Limb (tissue), 2 donors: ENCODE data around the gene ZNF865.

Source experiments
- DNase-seq, 2 donors: peaks; one replicate each; pipeline ENCODE4 v3.0.0-alpha.2; 2016; ENCODE audit errors: extremely low spot score in 2 of 2

ZNF865 gene

DNA sequence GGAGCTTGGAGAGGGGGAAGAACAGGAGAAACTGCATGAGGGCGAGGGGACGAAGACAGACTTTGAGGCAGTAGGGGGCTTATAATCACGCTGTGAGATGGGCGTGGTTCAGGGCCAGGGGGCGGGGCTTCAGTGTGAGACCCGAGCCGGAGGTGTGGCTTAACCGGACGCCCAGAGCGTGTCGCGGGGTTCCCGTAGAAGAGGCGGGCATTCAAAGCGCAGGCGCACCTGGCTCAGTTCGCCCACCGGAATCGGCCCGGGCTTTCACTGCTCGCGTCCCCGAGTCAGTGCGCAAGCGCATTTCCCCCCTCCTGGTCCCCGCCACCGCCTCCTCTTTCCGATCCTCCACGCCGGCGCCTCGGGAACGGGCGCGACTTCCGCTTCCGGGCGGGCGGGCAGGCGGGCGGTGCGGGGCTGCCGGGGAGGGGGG, 225 bp upstream of the ZNF865 start:
- peak; percentile 97 to 99 for DNase-seq

DNA sequence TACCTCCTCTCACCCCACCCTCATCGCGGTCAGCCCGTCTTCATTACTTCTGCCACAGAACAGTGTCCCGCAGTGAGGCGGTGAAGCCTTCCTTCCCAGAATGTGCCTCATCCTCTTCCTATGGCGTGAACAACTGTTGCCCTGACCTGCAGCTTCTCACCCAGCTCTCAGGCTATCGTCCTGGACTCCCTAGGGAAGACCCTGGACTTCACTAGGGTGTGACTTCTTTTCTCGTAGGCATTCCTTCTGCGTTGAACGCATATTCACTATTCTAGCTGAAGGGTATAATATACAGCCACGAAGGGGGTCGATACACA, 982 bp downstream of the ZNF865 start:
- DNase-seq, result no peak

DNA sequence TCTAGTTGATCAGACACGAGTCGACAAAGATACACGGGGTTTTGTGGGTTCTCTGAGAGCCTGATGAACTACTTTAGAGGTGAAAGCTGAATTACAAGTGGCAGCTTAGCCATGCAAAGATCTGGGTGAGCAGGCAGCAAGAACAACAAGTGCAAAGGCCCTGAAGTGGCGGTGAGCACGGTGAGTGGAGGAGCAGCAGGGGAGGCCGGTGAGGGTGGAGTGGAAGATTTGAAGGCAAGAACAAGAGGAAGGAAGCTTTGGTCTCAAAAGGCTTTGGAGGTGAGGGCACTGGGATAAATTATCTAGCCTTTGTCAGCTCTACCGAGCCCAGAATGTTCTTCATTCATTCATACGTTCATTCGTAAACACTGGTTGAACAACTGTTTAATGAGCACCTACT, 1.4 kb downstream of the ZNF865 start:
- DNase-seq, result no peak

DNA sequence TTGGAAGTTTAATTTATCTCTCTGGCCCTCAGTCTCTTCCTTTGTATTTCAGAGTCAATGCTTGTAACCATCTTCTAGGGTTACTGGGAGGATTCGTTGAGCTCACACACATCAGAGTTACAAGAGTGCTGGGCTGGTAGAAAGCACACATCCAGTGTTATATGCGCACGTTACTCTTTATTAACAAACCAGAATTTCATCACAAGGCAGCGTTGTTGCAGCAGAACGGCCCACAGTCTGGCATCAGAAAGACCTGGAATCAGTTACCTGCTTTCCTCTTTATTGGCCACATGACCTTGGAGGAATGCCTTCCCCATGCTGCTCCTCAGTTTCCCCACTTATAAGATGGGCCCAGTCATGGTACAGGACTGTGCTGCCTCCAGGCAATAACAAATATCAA, 3.9 kb downstream of the ZNF865 start:
- DNase-seq, result no peak

DNA sequence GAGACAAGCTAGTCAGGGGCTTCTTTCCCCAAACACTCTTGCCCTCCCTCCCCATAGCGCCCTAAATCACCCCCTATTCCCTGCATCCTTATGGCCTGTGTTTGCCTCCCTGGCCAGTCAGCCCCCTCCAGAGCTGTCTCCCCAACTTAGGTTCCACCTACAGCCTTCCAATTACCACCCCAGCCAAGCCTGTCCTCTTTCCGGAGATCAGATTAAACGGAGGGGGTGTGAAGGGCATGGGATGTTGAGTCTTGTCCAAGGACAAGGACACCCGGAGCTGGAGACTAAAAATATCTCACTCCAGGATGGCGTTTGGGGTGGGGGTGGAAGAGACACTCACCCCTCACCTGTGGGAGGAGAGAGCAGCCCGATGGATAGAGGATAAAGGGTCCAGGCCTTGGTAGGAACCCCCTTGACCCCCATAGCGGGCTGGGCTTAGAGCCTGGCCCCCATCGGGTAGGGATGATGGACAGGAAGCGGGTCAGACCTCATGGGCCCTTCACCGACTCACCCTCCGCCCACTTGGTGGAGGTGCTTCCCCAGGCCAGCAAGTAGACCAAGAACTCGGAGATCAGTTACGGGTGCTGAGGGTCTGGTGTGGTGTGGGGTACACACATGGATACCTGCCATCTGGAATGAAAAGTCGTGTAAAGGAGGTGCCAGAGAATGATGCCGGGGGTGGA, 6.0 kb downstream of the ZNF865 start:
- DNase-seq, result no peak

DNA sequence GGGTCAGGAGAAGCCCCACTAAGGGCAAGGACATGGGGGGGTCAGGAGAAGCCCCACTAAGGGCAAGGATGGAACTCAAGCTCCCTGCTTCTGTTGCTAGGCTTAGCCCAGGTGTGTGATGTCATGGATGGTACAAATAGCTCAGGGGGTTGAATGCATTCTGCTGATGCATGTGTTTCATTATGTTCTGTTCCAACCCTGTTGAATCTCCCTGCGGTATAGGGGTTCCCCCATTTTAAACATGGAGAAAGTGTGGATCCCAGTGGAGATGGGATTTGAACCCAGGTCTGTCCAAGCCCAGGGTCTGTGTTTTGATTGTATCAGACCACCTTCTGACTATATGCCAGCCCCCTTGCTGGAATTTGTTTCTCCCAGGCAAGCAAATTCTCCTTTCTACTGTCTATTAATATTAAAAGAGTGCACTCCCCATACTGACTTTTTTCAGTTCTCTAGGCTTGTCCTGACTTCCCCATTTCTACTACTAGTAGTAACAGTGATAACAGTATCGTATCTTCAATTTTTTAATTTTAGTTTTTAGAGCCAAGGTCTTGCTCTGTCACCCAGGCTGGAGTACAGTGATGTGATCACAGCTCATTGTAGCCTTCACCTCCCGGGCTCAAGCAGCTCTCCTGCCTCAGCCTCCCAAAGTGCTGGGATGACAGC, 6.7 kb downstream of the ZNF865 start:
- DNase-seq, result no peak

DNA sequence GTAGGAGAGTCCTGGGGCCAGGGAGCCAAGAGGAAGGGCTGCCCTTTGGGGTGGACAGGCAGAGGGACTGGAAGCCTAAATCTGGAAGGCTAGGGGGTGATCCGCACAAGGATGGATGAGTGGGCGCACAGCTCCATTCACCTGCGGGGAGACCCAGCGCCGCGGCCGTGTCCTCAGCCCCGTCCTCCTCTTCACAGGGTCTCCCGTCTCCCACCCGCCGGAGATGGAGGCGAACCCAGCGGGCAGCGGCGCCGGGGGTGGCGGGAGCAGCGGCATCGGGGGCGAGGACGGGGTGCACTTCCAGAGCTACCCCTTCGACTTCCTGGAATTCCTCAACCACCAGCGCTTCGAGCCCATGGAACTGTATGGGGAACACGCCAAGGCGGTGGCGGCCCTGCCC, 7.9 kb downstream of the ZNF865 start:
- DNase-seq, result no peak

DNA sequence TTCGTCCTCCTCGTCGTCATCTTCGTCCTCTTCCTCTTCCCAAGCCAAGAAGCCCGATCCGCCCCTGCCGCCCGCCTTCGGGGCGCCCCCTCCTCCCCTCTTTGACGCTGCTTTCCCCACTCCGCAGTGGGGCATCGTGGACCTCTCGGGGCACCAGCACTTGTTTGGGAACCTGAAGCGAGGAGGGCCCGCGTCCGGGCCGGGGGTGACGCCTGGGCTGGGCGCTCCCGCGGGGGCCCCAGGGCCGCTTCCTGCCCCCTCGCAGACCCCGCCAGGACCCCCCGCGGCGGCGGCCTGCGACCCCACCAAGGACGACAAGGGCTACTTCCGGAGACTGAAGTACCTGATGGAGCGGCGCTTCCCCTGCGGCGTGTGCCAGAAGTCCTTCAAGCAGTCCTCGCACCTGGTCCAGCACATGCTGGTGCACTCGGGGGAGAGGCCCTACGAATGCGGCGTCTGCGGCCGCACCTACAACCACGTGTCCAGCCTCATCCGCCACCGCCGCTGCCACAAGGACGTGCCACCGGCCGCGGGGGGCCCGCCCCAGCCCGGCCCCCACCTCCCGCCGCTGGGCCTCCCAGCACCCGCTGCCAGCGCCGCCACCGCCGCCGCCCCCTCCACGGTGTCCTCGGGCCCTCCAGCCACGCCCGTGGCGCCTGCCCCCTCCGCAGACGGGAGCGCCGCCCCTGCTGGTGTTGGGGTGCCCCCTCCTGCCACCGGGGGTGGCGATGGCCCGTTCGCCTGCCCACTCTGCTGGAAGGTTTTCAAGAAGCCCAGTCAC, 8.7 kb downstream of the ZNF865 start:
- no peak for DNase-seq

DNA sequence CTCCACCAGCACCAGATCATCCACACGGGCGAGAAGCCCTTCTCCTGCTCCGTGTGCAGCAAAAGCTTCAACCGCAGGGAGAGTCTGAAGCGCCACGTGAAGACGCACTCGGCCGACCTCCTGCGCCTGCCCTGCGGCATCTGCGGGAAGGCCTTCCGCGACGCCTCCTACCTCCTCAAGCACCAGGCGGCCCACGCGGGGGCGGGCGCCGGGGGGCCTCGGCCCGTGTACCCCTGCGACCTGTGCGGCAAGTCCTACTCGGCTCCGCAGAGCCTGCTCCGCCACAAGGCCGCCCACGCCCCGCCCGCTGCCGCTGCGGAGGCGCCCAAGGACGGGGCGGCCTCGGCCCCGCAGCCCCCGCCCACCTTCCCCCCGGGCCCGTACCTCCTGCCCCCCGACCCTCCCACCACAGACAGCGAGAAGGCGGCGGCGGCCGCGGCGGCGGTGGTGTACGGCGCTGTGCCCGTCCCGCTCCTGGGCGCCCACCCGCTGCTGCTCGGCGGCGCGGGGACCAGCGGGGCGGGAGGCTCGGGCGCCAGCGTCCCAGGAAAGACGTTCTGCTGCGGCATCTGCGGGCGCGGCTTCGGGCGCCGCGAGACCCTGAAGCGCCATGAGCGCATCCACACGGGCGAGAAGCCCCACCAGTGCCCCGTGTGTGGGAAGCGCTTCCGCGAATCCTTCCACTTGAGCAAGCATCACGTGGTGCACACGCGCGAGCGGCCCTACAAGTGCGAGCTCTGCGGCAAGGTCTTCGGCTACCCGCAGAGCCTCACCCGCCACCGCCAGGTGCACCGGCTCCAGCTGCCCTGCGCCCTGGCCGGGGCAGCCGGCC, 9.5 kb downstream of the ZNF865 start:
- DNase-seq, result no peak

DNA sequence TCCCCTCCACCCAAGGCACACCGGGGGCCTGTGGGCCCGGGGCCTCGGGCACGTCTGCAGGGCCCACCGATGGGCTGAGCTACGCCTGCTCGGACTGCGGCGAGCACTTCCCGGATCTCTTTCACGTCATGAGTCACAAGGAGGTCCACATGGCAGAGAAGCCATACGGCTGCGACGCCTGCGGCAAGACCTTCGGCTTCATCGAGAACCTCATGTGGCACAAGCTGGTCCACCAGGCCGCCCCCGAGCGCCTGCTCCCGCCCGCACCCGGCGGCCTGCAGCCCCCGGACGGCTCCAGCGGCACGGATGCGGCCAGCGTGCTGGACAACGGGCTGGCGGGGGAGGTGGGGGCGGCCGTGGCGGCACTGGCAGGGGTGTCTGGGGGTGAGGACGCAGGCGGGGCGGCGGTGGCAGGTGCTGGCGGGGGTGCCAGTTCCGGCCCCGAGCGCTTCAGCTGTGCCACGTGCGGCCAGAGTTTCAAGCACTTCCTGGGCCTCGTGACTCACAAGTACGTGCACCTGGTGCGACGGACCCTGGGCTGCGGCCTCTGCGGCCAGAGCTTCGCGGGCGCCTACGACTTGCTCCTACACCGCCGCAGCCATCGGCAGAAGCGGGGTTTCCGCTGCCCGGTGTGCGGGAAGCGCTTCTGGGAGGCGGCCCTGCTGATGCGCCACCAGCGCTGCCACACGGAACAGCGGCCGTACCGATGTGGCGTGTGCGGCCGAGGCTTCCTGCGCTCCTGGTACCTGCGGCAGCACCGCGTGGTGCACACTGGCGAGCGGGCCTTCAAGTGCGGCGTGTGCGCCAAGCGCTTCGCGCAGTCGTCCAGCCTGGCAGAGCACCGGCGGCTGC, 10.3 kb downstream of the ZNF865 start:
- DNase-seq, result no peak

DNA sequence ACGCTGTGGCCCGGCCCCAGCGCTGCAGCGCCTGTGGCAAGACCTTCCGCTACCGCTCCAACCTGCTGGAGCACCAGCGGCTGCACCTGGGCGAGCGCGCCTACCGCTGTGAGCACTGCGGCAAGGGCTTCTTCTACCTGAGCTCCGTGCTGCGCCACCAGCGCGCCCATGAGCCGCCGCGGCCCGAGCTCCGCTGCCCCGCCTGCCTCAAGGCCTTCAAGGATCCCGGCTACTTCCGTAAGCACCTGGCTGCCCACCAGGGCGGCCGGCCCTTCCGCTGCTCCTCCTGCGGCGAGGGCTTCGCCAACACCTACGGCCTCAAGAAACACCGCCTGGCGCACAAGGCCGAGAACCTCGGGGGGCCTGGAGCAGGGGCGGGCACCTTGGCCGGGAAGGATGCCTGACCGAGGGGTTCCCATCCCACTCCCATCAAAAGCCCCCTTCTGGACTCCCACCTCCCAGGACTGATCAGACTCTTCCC, 11.0 kb downstream of the ZNF865 start:
- no peak for DNase-seq

DNA sequence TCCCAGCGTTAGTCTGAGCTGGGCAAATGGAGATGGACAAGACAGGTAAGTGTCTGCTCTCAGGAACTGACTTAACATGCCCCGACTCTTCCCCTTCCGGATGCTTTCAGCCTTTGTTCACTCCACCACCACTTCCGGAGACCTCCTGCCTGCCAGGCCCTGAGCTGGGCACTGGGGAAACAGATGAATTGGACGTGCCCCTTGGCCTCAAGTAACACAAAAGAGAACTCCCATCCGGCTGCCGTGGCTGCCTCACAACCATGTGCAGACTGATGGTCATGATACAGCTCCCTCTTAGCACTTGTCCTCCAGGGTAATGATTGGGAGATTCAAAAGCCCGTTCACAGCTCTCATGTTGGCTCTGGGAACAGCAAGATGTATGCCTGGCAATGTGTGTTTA, 12.0 kb downstream of the ZNF865 start:
- no peak for DNase-seq

DNA sequence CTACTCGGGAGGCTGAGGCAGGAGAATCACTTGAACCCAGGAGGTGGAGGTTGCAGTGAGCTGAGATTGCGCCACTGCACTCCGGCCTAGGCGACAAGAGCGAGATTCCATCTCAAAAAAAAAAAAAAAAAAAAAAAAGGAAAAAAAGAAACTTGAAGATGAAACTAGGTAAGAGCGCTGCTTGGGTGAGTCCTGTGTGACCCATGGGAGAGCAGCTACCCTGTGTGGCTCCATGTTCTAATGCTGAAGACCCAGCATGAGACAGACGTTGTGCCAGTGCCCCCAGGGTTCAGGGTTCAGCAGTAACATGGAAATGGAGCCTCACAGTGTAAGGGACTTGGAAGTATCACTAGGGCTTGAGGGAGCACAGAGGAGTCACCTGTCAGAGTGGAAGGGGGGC, 13.0 kb downstream of the ZNF865 start:
- DNase-seq, result no peak

DNA sequence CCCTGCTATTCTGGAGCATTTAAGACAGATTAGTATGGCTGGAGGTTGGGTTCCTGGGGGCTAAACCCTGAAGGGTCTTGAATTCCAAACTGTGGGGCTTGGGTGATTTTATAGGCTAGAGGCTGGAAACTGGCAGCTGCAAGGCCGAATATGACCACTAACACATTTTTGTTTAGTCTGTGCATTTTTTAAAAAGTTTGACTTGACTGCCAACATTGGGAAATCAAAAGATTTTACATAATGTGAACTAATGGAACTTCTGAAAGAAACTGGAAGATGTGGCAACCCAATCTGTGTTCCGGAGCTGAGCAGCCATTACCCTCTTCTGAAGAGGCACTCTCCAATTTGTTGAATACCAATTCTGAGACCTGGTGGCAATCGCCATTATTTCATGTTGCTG, 13.8 kb downstream of the ZNF865 start:
- no peak for DNase-seq

DNA sequence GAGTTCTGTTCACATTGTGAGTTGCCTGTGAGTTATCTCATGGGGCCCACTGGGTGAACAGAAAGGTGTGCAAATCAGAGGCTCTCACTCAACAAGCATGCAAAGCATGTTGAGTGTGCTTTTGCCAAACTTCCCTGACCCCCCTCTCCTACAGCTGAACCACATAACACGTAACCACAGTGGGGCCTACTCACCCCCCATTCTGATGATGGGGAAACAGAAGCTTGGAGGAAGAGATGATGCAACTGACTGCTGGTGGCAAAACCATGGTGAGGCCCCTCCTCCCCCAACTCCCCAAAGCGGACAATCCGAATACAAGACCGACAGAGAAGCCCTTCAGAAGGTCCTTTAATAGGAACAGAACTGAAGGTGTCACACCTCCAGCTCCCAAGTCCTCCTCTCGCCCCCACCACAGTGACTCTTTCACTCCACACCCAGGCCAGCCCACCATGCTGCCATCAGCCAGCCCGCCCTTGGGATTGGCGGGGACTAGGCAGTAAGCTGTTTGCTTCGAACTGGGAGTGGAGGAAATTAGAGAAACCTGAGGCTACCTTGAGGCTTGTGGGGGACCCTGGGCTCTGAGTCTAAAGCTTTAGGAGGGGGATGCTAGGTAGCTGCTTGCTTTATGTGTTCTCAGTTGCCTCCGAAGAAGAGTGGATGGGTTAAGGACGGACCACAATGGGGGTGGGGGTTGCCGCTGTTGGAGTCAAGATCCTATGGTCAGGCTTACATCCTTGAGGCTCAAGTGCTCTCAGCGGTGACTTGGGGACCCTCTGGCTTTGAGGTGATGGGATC, 15.2 kb downstream of the ZNF865 start:
- no peak for DNase-seq

DNA sequence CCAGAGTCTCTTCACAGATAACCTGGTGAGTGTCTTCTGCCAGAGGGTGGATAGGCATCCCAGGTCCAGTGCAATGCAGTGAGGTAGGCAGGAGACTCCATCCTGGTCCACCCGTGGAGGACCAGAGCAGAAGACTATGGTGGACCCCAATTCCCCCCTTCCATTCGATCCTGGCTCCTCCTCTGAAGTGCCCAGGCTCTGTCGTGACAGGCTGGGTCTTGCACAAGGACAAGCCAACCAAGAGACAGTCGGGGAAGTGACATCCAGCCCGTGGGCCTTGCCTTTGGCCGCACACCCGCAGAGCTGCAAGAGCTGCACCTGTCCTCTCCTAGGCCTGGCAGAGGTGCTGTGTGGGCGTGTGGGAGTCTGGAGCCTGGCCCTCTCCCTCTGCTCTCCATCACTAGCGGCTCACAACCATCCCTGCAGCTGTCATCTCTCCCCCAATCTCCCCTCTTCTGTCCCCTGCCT, 15.8 kb downstream of the ZNF865 start:
- DNase-seq, result no peak

DNA sequence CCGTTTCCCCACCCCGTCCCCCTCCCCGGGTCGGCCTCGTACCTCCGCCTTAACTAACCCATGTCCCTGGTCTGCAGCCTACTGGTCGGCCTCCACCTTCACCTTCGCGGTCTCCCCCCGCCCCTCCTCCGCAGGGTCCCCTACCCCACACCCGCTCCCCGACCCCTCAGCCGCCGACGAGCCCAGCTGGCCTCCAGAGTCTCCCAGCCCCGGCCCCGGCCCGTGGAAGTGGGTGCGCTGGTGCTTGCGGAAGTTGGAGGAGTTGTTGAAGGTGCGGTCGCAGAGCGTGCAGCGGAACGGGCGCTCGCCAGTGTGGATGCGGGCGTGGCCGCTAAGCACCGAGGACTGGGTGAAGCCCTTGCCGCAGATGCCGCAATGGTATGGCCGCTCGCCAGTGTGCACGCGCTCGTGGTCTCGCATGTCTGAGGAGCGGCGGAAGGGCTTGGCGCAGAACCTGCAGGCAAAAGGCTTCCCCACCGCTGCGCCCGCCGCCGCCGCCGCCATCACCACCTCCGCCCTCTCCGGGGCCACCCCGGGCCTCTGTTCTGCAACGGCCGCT, 16.3 kb downstream of the ZNF865 start:
- peak in 1 of 2 donors; percentile 28 for DNase-seq

DNA sequence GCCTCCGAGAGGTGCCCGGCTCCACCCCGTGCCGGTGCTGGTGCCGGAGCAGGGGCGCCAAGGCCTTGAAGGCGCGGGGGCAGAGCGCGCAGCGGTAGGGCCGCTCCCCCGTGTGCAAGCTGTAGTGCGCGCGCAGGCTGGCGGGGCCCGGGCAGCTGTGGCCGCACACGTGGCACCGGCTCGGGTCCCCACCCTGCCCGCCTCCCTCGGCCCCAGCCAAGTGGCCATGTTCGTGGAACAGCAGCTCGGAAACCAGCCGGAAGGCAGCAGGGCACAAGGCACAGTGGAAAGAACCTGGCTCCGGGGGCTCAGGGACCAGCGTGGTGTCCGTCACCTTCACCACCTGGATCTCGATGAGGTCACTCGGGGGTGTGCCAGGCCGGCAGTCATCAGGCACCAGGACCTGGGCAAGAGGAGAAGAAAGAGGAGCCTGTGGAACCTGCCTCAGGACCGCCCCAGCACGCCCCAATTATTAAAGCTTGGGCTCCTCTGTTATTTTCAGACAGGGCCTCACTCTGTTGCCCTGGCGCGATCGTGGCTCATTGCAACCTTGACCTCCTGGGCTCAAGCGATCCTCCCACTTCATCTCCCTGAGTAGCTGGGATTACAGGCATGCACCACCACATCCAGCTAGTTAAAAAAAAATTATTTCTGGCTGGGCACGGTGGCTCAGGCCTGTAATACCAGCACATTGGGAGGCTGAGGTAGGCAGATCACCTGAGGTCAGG, 17.0 kb downstream of the ZNF865 start:
- DNase-seq, result peak in 1 of 2 donors; percentile 29

DNA sequence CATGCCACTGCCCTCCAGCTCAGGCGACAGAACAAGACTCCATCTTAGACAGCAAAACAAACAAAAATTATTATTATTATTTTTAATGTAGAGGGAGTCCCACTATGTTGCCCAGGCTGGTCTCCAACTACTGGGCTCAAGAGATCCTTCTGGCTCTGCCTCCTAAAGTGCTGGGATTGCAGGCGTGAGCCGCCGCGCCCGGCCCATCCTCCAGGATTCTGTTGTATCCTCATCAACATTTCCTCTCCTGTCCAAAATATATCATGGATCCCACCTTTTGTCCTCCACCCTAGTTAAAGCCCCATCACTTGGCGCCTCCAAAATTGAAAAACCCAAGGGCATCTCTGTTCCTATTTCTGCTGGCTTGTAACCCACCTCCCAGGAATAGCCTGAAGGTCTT, 17.7 kb downstream of the ZNF865 start:
- no peak for DNase-seq
